Mucosa of descending colon (tissue), 3 donors: Measurements from ENCODE around the gene FUS. TPM values are rescaled to one million over a fixed set of nuclear protein-coding genes. Genes with fewer than 3 reads are reported as not detected.

Source experiments
- ATAC-seq: fragments of 200-7000 bp; cut with Tn5 transposase; one replicate; pipeline ENCODE4 v1.9.1; 2020; ENCODE audit warnings: mild to moderate bottlenecking, moderate library complexity
- DNase-seq, 3 donors: peaks; one replicate each; pipeline ENCODE4 v3.0.0-alpha.2; 2020
- H3K36me3 ChIP-seq: fragments of 200-600 bp; one replicate; pipeline ENCODE4 v1.8.0; 2021; ENCODE audit warnings: low read depth, mild to moderate bottlenecking
- H3K4me1 ChIP-seq: fragments of 200-600 bp; one replicate; pipeline ENCODE4 v1.8.0; 2021; ENCODE audit warnings: low read depth, mild to moderate bottlenecking
- H3K4me3 ChIP-seq: fragments of 200-600 bp; one replicate; pipeline ENCODE4 v1.8.0; 2021; ENCODE audit warnings: mild to moderate bottlenecking
- H3K9me3 ChIP-seq: fragments of 200-600 bp; one replicate; pipeline ENCODE4 v1.8.0; 2021; ENCODE audit warnings: mild to moderate bottlenecking
- intact Hi-C, 2 donors: fragments of 100-400 bp; cut with DNase I in 1 of 2; cut with micrococcal nuclease in 1 of 2; formaldehyde crosslinking; loops; one replicate each; pipeline versions ENCODE4 v1.11.0 to v1.11.1; 2022; cut with DNase I, micrococcal nuclease
- total RNA-seq, 3 donors: library from RNA; stranded (reverse); fragmentation: NEBNext Ultra II Directional in 2 of 3; extraction: Animal tissue kit (Norgen Biotek cat#: 25700) in 2 of 3; gene quantifications; one replicate each; pipeline versions ENCODE4 v1.2.1 to v1.2.4, GENCODE V29; 2021 to 2023
- TF ChIP-seq, protein P1 (sequence below): fragments of 200-600 bp; IDR thresholded peaks from one replicate; pipeline ENCODE4 v1.8.0; 2022; ENCODE audit warnings: antibody characterized with exemption, mild to moderate bottlenecking
- donor health status: DM: no; HTN: no; CAD: no; lungs with moderate emphysema.
- donor health status: DM: no; HTN: no; CAD: no.
- donor health status: DM: no; HTN: yes; CAD: no.

The FUS gene
- total RNA-seq, 3 donors from 2014 or later, result 167 to 264 (median 189) TPM

GRCh38 chr16:31216422-31217135 is 36.6 kb downstream of the FUS start, which contains the start of gene PYDC1:
TSS of gene PYDC1 (minus strand) at chr16:31217135. CDS start at chr16:31217028, 107 bp downstream.
- TF ChIP-seq, protein P1, sequence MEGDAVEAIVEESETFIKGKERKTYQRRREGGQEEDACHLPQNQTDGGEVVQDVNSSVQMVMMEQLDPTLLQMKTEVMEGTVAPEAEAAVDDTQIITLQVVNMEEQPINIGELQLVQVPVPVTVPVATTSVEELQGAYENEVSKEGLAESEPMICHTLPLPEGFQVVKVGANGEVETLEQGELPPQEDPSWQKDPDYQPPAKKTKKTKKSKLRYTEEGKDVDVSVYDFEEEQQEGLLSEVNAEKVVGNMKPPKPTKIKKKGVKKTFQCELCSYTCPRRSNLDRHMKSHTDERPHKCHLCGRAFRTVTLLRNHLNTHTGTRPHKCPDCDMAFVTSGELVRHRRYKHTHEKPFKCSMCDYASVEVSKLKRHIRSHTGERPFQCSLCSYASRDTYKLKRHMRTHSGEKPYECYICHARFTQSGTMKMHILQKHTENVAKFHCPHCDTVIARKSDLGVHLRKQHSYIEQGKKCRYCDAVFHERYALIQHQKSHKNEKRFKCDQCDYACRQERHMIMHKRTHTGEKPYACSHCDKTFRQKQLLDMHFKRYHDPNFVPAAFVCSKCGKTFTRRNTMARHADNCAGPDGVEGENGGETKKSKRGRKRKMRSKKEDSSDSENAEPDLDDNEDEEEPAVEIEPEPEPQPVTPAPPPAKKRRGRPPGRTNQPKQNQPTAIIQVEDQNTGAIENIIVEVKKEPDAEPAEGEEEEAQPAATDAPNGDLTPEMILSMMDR, result no peak
- intact Hi-C loops, result no loop called here
- DNase-seq (no peak), ATAC-seq (no peak)
- no peaks in the 10 kb centered on the region for H3K36me3 ChIP-seq
- H3K9me3 ChIP-seq, result no peaks in the 10 kb centered on the region
- H3K4me1 ChIP-seq, result peaks cover 26% of the 10 kb centered on the region
- H3K4me3 ChIP-seq, result no peak within 1 kb of the TSS

DNA sequence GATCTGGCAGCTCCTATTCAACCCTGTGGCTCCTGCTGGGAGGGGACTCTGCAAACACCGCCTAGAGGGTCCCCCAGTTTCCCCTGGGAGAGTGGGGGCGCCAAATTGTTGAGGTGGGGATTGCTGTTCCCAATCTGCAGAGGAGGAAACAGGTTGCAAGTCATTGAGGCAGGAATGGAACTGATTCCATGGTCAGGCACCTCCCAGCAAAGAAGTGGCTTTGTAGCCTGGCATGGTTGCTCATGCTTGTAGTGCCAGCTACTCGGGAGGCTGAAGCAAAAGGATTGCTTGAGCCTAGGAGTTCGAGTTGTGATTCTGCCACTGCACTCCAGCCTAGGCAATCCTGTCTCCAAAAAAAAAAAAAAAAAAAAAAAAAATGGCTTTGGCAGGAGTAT is 37.2 kb downstream of the FUS start:
- H3K4me3 ChIP-seq, result no peak overlapping the region
- intact Hi-C loops, result no loop called here
- DNase-seq (no peak), ATAC-seq (no peak)
- no peaks in the 10 kb centered on the region for H3K9me3 ChIP-seq
- peaks cover 26% of the 10 kb centered on the region for H3K4me1 ChIP-seq
- H3K36me3 ChIP-seq, result no peaks in the 10 kb centered on the region
- TF ChIP-seq, protein P1, result no peak

GRCh38 chr16:31219154-31219741 is 39.3 kb downstream of the FUS start:
- peaks cover 26% of the 10 kb centered on the region for H3K4me1 ChIP-seq
- ATAC-seq, result no peak
- no peak overlapping the region for H3K4me3 ChIP-seq
- H3K9me3 ChIP-seq, result no peaks in the 10 kb centered on the region
- intact Hi-C loops, result no loop called here
- no peaks in the 10 kb centered on the region for H3K36me3 ChIP-seq
- TF ChIP-seq, protein P1, result no peak
- no peak for DNase-seq

DNA sequence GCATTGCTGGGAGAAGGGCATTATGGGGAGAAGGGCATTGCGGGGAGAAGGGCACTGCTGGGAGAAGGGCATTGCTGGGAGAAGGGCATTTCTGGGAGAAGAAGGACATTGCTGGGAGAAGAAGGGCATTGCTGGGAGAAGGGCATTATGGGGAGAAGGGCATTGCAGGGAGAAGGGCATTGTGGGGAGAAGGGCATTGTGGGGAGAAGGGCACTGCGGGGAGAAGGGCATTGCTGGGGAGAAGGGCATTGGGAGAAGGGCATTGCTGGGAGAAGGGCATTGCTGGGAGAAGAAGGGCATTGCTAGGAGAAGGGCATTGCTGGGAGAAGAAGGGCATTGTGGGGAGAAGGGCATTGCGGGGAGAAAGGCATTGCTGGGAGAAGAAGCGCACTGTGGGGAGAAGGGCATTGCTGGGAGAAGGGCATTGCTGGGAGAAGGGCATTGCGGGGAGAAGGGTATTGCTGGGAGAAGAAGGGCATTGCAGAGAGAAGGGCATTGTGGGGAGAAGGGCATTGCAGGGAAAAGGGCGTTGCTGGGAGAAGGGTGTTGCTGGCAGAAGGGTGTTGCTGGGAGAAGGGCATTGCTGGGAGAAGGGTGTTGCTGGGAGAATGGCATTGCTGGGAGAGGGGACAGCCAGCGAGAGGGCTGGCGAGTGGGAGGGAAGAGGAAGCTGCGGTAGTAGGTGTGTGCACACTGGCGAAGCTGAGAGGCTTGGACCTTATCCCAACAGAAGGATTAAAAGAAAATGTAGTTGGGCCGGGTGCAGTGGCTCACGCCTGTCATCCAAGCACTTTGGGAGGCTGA is 41.6 kb downstream of the FUS start:
- intact Hi-C loops, result no loop called here
- peak; percentile 82 for ATAC-seq
- H3K36me3 ChIP-seq, result no peaks in the 10 kb centered on the region
- H3K4me3 ChIP-seq, result no peak overlapping the region
- H3K9me3 ChIP-seq, result no peaks in the 10 kb centered on the region
- DNase-seq, result peak in 1 of 3 donors; percentile 48
- peaks cover 5% of the 10 kb centered on the region for H3K4me1 ChIP-seq
- TF ChIP-seq, protein P1, result no peak

GRCh38 chr16:31223044-31223443 is 43.1 kb downstream of the FUS start:
- H3K4me3 ChIP-seq, result no peak overlapping the region
- TF ChIP-seq, protein P1, result no peak
- DNase-seq (no peak), ATAC-seq (no peak)
- no peaks in the 10 kb centered on the region for H3K36me3 ChIP-seq
- intact Hi-C loops, result no loop called here
- no peaks in the 10 kb centered on the region for H3K4me1 ChIP-seq
- no peaks in the 10 kb centered on the region for H3K9me3 ChIP-seq
